Loucy (cell line): ENCODE data around the gene ARHGAP4.

Experiments used
- H2AFZ ChIP-seq: fragments of 200-600 bp; sonication (generic); 2 replicates; pipeline ENCODE4 v1.6.0; 2016; ENCODE audit warnings: antibody characterized with exemption, mild to moderate bottlenecking, low read length, moderate library complexity
- H3F3A ChIP-seq: fragments of 200-600 bp; 2 replicates; pipeline ENCODE4 v1.6.0; 2016; ENCODE audit warnings: antibody characterized with exemption, low read depth, mild to moderate bottlenecking
- H3K27me3 ChIP-seq: fragments of 200-600 bp; sonication (generic); 2 replicates; pipeline ENCODE4 v1.6.1; 2014; ENCODE audit warnings: low read length, mild to moderate bottlenecking; ENCODE audit not compliant: insufficient read depth, poor library complexity, severe bottlenecking
- H3K36me3 ChIP-seq: fragments of 200-600 bp; sonication (generic); 2 replicates; pipeline ENCODE4 v1.6.1; 2016; ENCODE audit warnings: low read length; ENCODE audit not compliant: insufficient read depth
- H3K4me1 ChIP-seq: fragments of 200-600 bp; sonication (generic); 2 replicates; pipeline ENCODE4 v1.5.1; 2014; ENCODE audit warnings: low read length, mild to moderate bottlenecking; ENCODE audit not compliant: insufficient read depth, poor library complexity, severe bottlenecking
- H3K4me2 ChIP-seq: fragments of 200-600 bp; sonication (generic); 2 replicates; pipeline ENCODE4 v1.6.0; 2014; ENCODE audit warnings: antibody characterized with exemption, low read length, low read depth, mild to moderate bottlenecking; ENCODE audit not compliant: poor library complexity, severe bottlenecking
- H3K4me3 ChIP-seq: fragments of 200-600 bp; sonication (generic); 2 replicates; pipeline ENCODE4 v1.5.1; 2014; ENCODE audit warnings: low read length, mild to moderate bottlenecking, mixed read lengths; ENCODE audit not compliant: poor library complexity, severe bottlenecking
- H3K79me2 ChIP-seq: fragments of 200-600 bp; sonication (generic); 2 replicates; pipeline ENCODE4 v1.6.1; 2014; ENCODE audit warnings: low read length; ENCODE audit not compliant: insufficient read depth
- H3K9ac ChIP-seq: fragments of 200-600 bp; sonication (generic); 2 replicates; pipeline ENCODE4 v1.6.0; 2014; ENCODE audit warnings: mild to moderate bottlenecking, low read depth, low read length, moderate library complexity; ENCODE audit not compliant: poor library complexity, severe bottlenecking
- H3K9me2 ChIP-seq: fragments of 200-600 bp; sonication (generic); replicated peaks from 2 replicates; pipeline ENCODE4 v1.6.1; 2016; ENCODE audit warnings: low read depth, low read length, mixed read lengths
- H3K9me3 ChIP-seq: fragments of 200-600 bp; sonication (generic); 2 replicates; pipeline ENCODE4 v1.6.1; 2014; ENCODE audit warnings: mild to moderate bottlenecking, antibody characterized with exemption, low read length, low read depth; ENCODE audit not compliant: insufficient read depth
- H4K20me1 ChIP-seq: fragments of 200-600 bp; sonication (generic); 2 replicates; pipeline ENCODE4 v1.6.0; 2014; ENCODE audit warnings: antibody characterized with exemption, low read length, mild to moderate bottlenecking; ENCODE audit not compliant: insufficient read depth, poor library complexity, severe bottlenecking
- EZH2phosphoT487 ChIP-seq: fragments of 200-600 bp; IDR thresholded peaks from 2 replicates; pipeline ENCODE4 v1.6.1; 2018; ENCODE audit warnings: antibody characterized with exemption, mild to moderate bottlenecking, moderate library complexity, borderline replicate concordance
- TF ChIP-seq, protein P1 (sequence below): fragments of 200-600 bp; sonication (generic); conservative IDR thresholded peaks from 2 replicates; pipeline ENCODE4 v1.5.1; 2014; ENCODE audit warnings: mild to moderate bottlenecking, antibody characterized with exemption, low read length

The ARHGAP4 gene

GRCh38 chrX:153925739-153926551, at the start of gene ARHGAP4:
ARHGAP4 (minus strand) TSS chrX:153926264; CDS start chrX:153926202, 62 bp downstream.
- no peaks in the 10 kb centered on the region for H3K9me3 ChIP-seq
- H3K4me2 ChIP-seq, result peak within 1 kb of the TSS; percentile 84
- no peaks in the 10 kb centered on the region for H3K27me3 ChIP-seq
- H3K4me3 ChIP-seq, result peak within 1 kb of the TSS; percentile 98
- H3K9ac ChIP-seq, result peak within 1 kb of the TSS; percentile 100
- H3K9me2 ChIP-seq, result no peaks in the 10 kb centered on the region
- H3K79me2 ChIP-seq, result peaks cover 59% of the 10 kb centered on the region
- peaks cover 11% of the 10 kb centered on the region for H4K20me1 ChIP-seq
- H2AFZ ChIP-seq, result no peak within 1 kb of the TSS
- peaks cover 11% of the 10 kb centered on the region for H3K4me1 ChIP-seq
- peaks cover 7% of the 10 kb centered on the region; the same call in 1 of the 2 replicates for H3F3A ChIP-seq
- H3K36me3 ChIP-seq, result no peaks in the 10 kb centered on the region
- TF ChIP-seq, protein P1, sequence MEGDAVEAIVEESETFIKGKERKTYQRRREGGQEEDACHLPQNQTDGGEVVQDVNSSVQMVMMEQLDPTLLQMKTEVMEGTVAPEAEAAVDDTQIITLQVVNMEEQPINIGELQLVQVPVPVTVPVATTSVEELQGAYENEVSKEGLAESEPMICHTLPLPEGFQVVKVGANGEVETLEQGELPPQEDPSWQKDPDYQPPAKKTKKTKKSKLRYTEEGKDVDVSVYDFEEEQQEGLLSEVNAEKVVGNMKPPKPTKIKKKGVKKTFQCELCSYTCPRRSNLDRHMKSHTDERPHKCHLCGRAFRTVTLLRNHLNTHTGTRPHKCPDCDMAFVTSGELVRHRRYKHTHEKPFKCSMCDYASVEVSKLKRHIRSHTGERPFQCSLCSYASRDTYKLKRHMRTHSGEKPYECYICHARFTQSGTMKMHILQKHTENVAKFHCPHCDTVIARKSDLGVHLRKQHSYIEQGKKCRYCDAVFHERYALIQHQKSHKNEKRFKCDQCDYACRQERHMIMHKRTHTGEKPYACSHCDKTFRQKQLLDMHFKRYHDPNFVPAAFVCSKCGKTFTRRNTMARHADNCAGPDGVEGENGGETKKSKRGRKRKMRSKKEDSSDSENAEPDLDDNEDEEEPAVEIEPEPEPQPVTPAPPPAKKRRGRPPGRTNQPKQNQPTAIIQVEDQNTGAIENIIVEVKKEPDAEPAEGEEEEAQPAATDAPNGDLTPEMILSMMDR, result no peak
- no peak for TF ChIP-seq EZH2phosphoT487

DNA sequence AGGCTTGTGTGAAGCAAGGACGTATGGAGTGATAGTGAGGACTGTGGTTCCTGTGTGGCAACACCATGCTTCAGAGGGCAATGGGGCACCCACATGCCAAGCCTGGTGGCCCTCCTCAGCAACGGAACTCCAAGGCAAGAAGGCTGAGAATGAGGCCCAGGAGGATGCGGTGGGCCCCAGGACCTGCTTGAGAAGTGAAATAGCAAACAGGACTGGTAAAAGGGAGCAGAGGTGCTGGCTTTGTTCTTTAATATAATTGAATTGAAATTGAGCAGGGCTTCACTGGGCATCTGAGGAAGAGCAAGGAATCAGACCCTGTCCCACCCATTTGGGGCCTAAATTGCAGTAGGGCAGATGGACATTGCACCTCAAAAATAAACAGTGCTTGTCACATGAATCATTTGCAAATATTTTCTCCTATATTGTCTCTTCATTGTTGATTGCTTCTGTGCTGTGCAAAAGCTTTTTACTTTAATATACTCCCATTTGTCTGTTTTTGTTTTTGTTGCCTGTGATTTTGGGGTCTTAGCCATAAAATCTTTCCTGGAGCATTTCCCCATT, 48.7 kb upstream of the ARHGAP4 start:
- H3K9me3 ChIP-seq, result no peaks in the 10 kb centered on the region
- H3K4me3 ChIP-seq, result peak overlapping the region; percentile 97
- TF ChIP-seq, protein P1, result no peak
- TF ChIP-seq EZH2phosphoT487, result no peak
- peaks cover 5% of the 10 kb centered on the region for H4K20me1 ChIP-seq
- peak overlapping the region; percentile 98 for H3K4me2 ChIP-seq
- H3K36me3 ChIP-seq, result no peaks in the 10 kb centered on the region
- no peak overlapping the region for H2AFZ ChIP-seq
- H3K4me1 ChIP-seq, result peaks cover 18% of the 10 kb centered on the region
- no peaks in the 10 kb centered on the region for H3K9me2 ChIP-seq
- peaks cover 10% of the 10 kb centered on the region; the same call in 1 of the 2 replicates for H3F3A ChIP-seq
- H3K9ac ChIP-seq, result peak overlapping the region; percentile 100
- peaks cover 39% of the 10 kb centered on the region for H3K79me2 ChIP-seq
- H3K27me3 ChIP-seq, result peaks cover under 1% of the 10 kb centered on the region

DNA sequence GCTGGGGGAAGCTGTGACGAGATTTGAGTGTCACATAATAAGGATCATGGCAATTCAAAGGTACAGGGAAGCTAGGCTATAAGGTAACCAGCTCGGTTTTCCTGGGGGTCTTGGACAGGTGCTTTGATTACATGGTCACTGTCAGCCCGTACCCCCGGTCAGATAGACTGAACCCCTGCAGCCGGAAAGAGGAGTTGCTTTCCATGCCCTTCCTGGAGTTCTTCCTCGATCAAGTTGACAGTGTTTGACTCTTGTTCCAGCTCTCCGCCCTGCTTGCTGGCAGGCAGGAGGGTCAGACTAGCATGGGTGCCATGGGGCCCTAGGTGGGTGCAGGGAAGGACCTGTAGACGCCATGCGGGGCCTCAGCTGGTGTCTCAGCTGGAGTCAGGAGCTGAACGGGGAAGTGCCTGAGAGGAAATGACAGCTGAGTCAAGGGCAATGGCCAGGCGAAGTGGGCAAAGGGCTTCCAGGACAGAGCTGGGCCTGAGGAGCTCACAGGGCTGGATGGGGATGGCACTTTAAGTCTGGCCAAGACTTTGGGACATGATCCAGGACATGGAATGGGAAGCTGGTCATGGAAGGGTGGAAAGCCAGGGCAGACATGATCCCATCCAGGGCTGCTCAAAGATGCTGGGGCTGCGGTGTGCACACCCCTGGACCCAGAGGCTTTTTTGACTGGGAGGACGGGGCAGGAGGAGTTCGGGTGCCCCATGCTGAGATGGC, 48.1 kb upstream of the ARHGAP4 start:
- H3K9me3 ChIP-seq, result no peaks in the 10 kb centered on the region
- TF ChIP-seq EZH2phosphoT487, result no peak
- TF ChIP-seq, protein P1, result no peak
- peaks cover 10% of the 10 kb centered on the region; the same call in 1 of the 2 replicates for H3F3A ChIP-seq
- H3K36me3 ChIP-seq, result no peaks in the 10 kb centered on the region
- H3K27me3 ChIP-seq, result peaks cover 6% of the 10 kb centered on the region
- H3K9me2 ChIP-seq, result no peaks in the 10 kb centered on the region
- no peak overlapping the region for H2AFZ ChIP-seq
- peak overlapping the region; percentile 100 for H3K9ac ChIP-seq
- peaks cover 18% of the 10 kb centered on the region for H3K4me1 ChIP-seq
- H3K4me3 ChIP-seq, result peak overlapping the region; percentile 97
- peaks cover 12% of the 10 kb centered on the region for H4K20me1 ChIP-seq
- peak overlapping the region; percentile 98 for H3K4me2 ChIP-seq
- H3K79me2 ChIP-seq, result peaks cover 46% of the 10 kb centered on the region
